ENCODE data around the gene PCDHGA1. TPM values are rescaled to one million over a fixed set of nuclear protein-coding genes. Genes with fewer than 3 reads are reported as not detected.
"Not testable (repeated sequence)": the region's sequence is repeated elsewhere in the genome, so short reads cannot be mapped to it uniquely, and the experiment has no call there.

PCDHGA1 gene
- polyA plus RNA-seq, 1 experiment: 2.2 TPM

DNA sequence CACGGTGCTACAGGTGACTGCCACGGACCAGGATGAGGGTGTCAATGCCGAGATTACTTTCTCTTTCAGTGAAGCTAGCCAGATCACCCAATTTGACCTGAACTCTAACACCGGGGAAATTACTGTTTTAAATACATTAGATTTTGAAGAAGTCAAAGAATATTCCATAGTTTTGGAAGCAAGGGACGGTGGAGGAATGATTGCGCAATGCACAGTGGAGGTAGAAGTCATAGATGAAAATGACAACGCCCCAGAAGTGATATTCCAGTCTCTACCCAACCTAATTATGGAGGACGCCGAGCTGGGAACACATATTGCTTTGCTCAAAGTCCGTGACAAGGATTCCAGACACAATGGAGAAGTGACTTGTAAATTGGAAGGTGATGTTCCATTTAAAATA lies 58.3 kb downstream of the PCDHGA1 start:
- TF ChIP-seq, protein P1, sequence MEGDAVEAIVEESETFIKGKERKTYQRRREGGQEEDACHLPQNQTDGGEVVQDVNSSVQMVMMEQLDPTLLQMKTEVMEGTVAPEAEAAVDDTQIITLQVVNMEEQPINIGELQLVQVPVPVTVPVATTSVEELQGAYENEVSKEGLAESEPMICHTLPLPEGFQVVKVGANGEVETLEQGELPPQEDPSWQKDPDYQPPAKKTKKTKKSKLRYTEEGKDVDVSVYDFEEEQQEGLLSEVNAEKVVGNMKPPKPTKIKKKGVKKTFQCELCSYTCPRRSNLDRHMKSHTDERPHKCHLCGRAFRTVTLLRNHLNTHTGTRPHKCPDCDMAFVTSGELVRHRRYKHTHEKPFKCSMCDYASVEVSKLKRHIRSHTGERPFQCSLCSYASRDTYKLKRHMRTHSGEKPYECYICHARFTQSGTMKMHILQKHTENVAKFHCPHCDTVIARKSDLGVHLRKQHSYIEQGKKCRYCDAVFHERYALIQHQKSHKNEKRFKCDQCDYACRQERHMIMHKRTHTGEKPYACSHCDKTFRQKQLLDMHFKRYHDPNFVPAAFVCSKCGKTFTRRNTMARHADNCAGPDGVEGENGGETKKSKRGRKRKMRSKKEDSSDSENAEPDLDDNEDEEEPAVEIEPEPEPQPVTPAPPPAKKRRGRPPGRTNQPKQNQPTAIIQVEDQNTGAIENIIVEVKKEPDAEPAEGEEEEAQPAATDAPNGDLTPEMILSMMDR (IDR thresholded peaks at IDR 0.05; ENCODE audit: low read depth, low read length): no peak
- ChIA-PET CTCF (interaction anchor here (4.8 kb wide), 1 partner anchor 170 kb away, joined by 20 read pairs; no protein-coding TSS in a partner anchor), POLR2A (no interaction called here)
- Histone ChIP-seq H3K27me3 (ENCODE audit: control insufficient read depth, insufficient read depth, low read length) (peaks cover 2% of the 10 kb centered on the region), H3K4me3 (ENCODE audit: low read depth, low read length) (no peak overlapping the region), H3K27ac (ENCODE audit: low read depth, low read length) (no peak overlapping the region), H3K9me3 (ENCODE audit: control insufficient read depth, insufficient read depth, low read length) (peaks cover 56% of the 10 kb centered on the region)
- no peak for DNase-seq (ENCODE audit: low read depth, low spot score)

DNA sequence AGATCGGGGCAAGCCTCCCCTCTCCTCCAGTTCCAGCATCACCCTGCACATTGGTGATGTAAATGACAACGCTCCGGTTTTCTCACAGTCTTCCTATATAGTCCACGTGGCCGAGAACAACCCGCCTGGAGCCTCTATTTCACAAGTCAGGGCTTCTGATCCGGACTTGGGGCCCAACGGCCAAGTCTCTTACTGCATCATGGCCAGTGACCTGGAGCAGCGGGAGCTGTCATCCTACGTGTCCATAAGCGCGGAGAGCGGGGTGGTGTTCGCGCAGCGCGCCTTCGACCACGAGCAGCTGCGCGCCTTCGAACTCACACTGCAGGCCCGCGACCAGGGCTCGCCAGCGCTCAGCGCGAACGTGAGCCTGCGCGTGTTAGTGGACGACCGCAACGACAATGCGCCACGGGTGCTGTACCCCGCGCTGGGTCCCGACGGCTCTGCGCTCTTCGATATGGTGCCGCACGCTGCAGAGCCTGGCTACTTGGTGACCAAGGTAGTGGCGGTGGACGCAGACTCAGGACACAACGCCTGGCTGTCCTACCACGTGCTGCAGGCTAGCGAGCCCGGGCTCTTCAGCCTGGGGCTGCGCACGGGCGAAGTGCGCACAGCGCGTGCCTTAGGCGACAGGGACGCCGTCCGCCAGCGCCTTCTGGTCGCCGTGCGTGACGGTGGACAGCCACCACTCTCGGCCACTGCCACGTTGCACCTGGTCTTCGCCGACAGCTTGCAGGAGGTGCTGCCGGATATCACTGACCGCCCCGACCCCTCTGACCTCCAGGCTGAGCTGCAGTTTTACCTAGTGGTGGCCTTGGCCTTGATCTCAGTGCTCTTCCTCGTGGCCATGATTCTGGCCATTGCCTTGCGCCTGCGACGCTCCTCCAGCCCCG lies 59.1 kb downstream of the PCDHGA1 start:
- POLR2A ChIA-PET: no interaction called here
- no peak overlapping the region for H3K27ac ChIP-seq (ENCODE audit: low read depth, low read length)
- H3K9me3 ChIP-seq (ENCODE audit: control insufficient read depth, insufficient read depth, low read length): peaks cover 55% of the 10 kb centered on the region
- no peak for DNase-seq (ENCODE audit: low read depth, low spot score)
- H3K27me3 ChIP-seq (ENCODE audit: control insufficient read depth, insufficient read depth, low read length): no peaks in the 10 kb centered on the region
- TF ChIP-seq, protein P1 (IDR thresholded peaks at IDR 0.05; ENCODE audit: low read depth, low read length): no peak
- H3K4me3 ChIP-seq (ENCODE audit: low read depth, low read length): no peak overlapping the region
- CTCF ChIA-PET: interaction anchor here (0.8 to 4.8 kb wide), 4 partner anchors 15 to 174 kb away, joined by 3 to 25 read pairs (median 12); no protein-coding TSS in a partner anchor

DNA sequence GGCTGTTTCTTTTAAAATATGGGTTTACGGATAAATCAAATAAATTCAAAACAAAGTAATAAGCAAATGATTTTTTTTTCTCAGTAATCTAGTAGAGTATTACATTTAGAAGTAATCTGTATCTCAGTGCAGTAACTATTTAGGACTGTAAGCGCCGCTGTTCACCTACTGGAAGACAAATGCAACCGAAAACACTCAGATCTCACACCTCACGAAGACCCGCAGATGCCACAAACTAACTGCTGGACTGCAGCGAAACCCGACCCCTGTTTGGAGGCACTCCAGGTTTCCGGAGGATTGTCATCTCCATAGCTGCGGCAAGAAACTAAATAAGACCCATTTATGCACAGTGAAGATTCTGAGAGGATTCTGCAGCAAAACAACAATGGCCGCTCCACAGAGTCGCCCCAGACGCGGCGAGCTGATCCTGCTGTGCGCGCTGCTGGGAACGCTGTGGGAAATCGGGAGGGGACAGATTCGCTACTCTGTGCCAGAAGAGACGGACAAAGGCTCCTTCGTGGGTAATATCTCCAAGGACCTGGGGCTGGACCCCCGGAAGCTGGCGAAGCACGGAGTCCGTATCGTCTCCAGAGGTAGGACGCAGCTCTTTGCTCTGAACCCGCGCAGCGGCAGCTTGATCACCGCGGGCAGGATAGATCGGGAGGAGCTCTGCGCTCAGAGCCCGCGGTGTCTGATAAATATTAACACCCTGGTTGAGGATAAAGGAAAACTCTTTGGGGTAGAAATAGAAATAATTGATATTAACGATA lies 62.3 kb downstream of the PCDHGA1 start, which contains the start of gene PCDHGA8:
Gene PCDHGA8 (plus strand): TSS at position 205 of the 770 bp plus-strand sequence. CDS start 181 bp downstream, at position 386.
- no peak for DNase-seq (ENCODE audit: low read depth, low spot score)
- peaks cover 57% of the 10 kb centered on the region for H3K9me3 ChIP-seq (ENCODE audit: control insufficient read depth, insufficient read depth, low read length)
- ChIA-PET POLR2A (no interaction called here), CTCF (interaction anchor here (0.7 to 3.9 kb wide), 4 partner anchors 10 to 172 kb away, joined by 3 to 31 read pairs (median 14); partner anchors contain the start of gene PCDHGA7)
- H3K27me3 ChIP-seq (ENCODE audit: control insufficient read depth, insufficient read depth, low read length): no peaks in the 10 kb centered on the region
- H3K4me3 ChIP-seq (ENCODE audit: low read depth, low read length): 0 out of 2 replicates have a peak within 1 kb of the TSS, but pooled peaks have one; percentile 17
- no peak within 1 kb of the TSS for H3K27ac ChIP-seq (ENCODE audit: low read depth, low read length)
- TF ChIP-seq, protein P1 (IDR thresholded peaks at IDR 0.05; ENCODE audit: low read depth, low read length): peak; percentile 23; the same call in 1 of the 2 replicates

DNA sequence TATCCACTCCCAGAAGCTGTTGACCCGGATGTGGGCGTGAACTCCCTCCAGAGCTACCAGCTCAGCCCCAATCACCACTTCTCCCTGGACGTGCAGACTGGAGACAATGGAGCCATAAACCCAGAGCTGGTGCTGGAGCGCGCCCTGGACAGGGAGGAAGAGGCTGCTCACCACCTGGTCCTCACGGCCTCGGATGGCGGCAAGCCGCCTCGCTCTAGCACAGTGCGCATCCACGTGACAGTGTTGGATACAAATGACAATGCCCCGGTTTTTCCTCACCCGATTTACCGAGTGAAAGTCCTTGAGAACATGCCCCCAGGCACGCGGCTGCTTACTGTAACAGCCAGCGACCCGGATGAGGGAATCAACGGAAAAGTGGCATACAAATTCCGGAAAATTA lies 63.0 kb downstream of the PCDHGA1 start:
- H3K27ac ChIP-seq (ENCODE audit: low read depth, low read length): no peak overlapping the region
- DNase-seq (ENCODE audit: low read depth, low spot score): no peak
- POLR2A ChIA-PET: no interaction called here
- H3K27me3 ChIP-seq (ENCODE audit: control insufficient read depth, insufficient read depth, low read length): no peaks in the 10 kb centered on the region
- CTCF ChIA-PET: interaction anchor here (3.4 to 3.9 kb wide), 2 partner anchors 165 to 171 kb away, joined by 25 to 31 read pairs; no protein-coding TSS in a partner anchor
- TF ChIP-seq, protein P1 (IDR thresholded peaks at IDR 0.05; ENCODE audit: low read depth, low read length): no peak
- no peak overlapping the region for H3K4me3 ChIP-seq (ENCODE audit: low read depth, low read length)
- H3K9me3 ChIP-seq (ENCODE audit: control insufficient read depth, insufficient read depth, low read length): peaks cover 58% of the 10 kb centered on the region

DNA sequence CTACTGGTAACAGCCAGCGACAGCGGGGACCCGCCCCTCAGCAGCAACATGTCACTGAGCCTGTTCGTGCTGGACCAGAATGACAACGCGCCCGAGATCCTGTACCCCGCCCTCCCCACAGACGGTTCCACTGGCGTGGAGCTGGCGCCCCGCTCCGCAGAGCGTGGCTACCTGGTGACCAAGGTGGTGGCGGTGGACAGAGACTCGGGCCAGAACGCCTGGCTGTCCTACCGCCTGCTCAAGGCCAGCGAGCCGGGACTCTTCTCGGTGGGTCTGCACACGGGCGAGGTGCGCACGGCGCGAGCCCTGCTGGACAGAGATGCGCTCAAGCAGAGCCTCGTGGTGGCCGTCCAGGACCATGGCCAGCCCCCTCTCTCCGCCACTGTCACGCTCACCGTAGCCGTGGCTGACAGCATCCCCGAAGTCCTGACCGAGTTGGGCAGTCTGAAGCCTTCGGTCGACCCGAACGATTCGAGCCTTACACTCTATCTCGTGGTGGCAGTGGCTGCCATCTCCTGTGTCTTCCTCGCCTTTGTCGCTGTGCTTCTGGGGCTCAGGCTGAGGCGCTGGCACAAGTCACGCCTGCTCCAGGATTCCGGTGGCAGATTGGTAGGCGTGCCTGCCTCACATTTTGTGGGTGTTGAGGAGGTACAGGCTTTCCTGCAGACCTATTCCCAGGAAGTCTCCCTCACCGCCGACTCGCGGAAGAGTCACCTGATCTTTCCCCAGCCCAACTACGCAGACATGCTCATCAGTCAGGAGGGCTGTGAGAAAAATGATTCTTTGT lies 64.3 kb downstream of the PCDHGA1 start:
- H3K9me3 ChIP-seq (ENCODE audit: control insufficient read depth, insufficient read depth, low read length): peaks cover 56% of the 10 kb centered on the region
- H3K27me3 ChIP-seq (ENCODE audit: control insufficient read depth, insufficient read depth, low read length); H3K27ac ChIP-seq (ENCODE audit: low read depth, low read length); DNase-seq (ENCODE audit: low read depth, low spot score); H3K4me3 ChIP-seq (ENCODE audit: low read depth, low read length); POLR2A ChIA-PET: not testable (repeated sequence)
- CTCF ChIA-PET: interaction anchor here (1.0 to 4.3 kb wide), 4 partner anchors 18 to 171 kb away, joined by 3 to 40 read pairs (median 6); partner anchors contain the start of genes PCDHB14 and PCDHGA10

Measured in AG04450 (cell line).